Neural cell (in vitro differentiated cells): Measurements from ENCODE around the gene ADD3. TPM values are rescaled to one million over a fixed set of nuclear protein-coding genes. Genes with fewer than 3 reads are reported as not detected.

Experiments used
- H2AFZ ChIP-seq: fragments of 200-600, 300-800 bp; sonication (generic), shearing (Covaris generic); 2 replicates; pipeline ENCODE4 v1.6.0; 2014; ENCODE audit warnings: low read depth, mild to moderate bottlenecking, antibody characterized with exemption, low read length, moderate library complexity
- H3F3A ChIP-seq: fragments of 200-600 bp; shearing (Covaris generic); 2 replicates; pipeline ENCODE4 v1.6.1; 2016; ENCODE audit warnings: mild to moderate bottlenecking, moderate library complexity, mixed read lengths, antibody characterized with exemption, low read length; ENCODE audit not compliant: insufficient read depth, poor library complexity, severe bottlenecking
- H3K27ac ChIP-seq: fragments of 200-600, 300-800 bp; sonication (generic), shearing (Covaris generic); 2 replicates; pipeline ENCODE4 v1.5.1; 2014; ENCODE audit warnings: mild to moderate bottlenecking, low read length, moderate library complexity
- H3K27me3 ChIP-seq: fragments of 300-800, 200-600 bp; sonication (generic), shearing (Covaris generic); 2 replicates; pipeline ENCODE4 v1.6.0; 2014; ENCODE audit warnings: mild to moderate bottlenecking, low read depth, low read length, moderate library complexity; ENCODE audit not compliant: insufficient read depth
- H3K36me3 ChIP-seq: fragments of 300-800, 200-600 bp; sonication (generic), shearing (Covaris generic); 2 replicates; pipeline ENCODE4 v1.5.1; 2014; ENCODE audit warnings: mild to moderate bottlenecking, antibody characterized with exemption, low read length, moderate library complexity; ENCODE audit not compliant: insufficient read depth
- H3K4me2 ChIP-seq: fragments of 300-800, 200-600 bp; sonication (generic), shearing (Covaris generic); 2 replicates; pipeline ENCODE4 v1.6.0; 2014; ENCODE audit warnings: mild to moderate bottlenecking, low read length
- H3K4me3 ChIP-seq: fragments of 300-800, 200-600 bp; sonication (generic), shearing (Covaris generic); 2 replicates; pipeline ENCODE4 v1.5.1; 2014; ENCODE audit warnings: mild to moderate bottlenecking, low read length, moderate library complexity
- H3K79me2 ChIP-seq: fragments of 200-600 bp; shearing (Covaris generic); replicated peaks from 2 replicates; pipeline ENCODE4 v1.6.0; 2014; ENCODE audit warnings: mild to moderate bottlenecking, low read length, moderate library complexity; ENCODE audit not compliant: insufficient read depth
- H3K9ac ChIP-seq: fragments of 300-800, 200-600 bp; sonication (generic), shearing (Covaris generic); 2 replicates; pipeline ENCODE4 v1.6.1; 2016; ENCODE audit warnings: mild to moderate bottlenecking, low read length, mixed read lengths
- H3K9me2 ChIP-seq: fragments of 200-600 bp; shearing (Covaris generic); 2 replicates; pipeline ENCODE4 v1.6.1; 2016; ENCODE audit warnings: mild to moderate bottlenecking, low read length, mixed read lengths; ENCODE audit not compliant: insufficient read depth
- H3K9me3 ChIP-seq: fragments of 200-600, 300-800 bp; sonication (generic), shearing (Covaris generic); 2 replicates; pipeline ENCODE4 v1.6.1; 2016; ENCODE audit warnings: mild to moderate bottlenecking, mixed run types, low read length, moderate library complexity, mixed read lengths
- H4K20me1 ChIP-seq: fragments of 200-600 bp; shearing (Covaris generic); 2 replicates; pipeline ENCODE4 v1.6.1; 2016; ENCODE audit warnings: mild to moderate bottlenecking, mixed run types; ENCODE audit not compliant: insufficient read depth
- EP300 ChIP-seq: fragments of 450-650 bp; conservative IDR thresholded peaks from 2 replicates; pipeline ENCODE4 v1.6.1; 2014; ENCODE audit warnings: antibody characterized with exemption, mild to moderate bottlenecking, moderate library complexity; ENCODE audit not compliant: poor library complexity, severe bottlenecking
- EZH2 ChIP-seq: fragments of 200-600, 300-800 bp; shearing (Covaris generic), sonication (generic); IDR thresholded peaks from 2 replicates; pipeline ENCODE4 v1.6.1; 2014; ENCODE audit warnings: antibody characterized with exemption, low read length, borderline replicate concordance, mild to moderate bottlenecking; ENCODE audit not compliant: insufficient read depth, poor library complexity, severe bottlenecking
- MXI1 ChIP-seq: fragments of 450-650 bp; conservative IDR thresholded peaks from 2 replicates; pipeline ENCODE4 v1.6.1; 2014; ENCODE audit warnings: antibody characterized with exemption, mild to moderate bottlenecking; ENCODE audit not compliant: poor library complexity, severe bottlenecking
- POLR2AphosphoS5 ChIP-seq: IDR thresholded peaks from 2 replicates; pipeline ENCODE4 v1.6.1; 2012
- RAD21 ChIP-seq: fragments of 450-650 bp; conservative IDR thresholded peaks from 2 replicates; pipeline ENCODE4 v1.6.1; 2014; ENCODE audit warnings: antibody characterized with exemption, mild to moderate bottlenecking, moderate library complexity
- SMC3 ChIP-seq: fragments of 450-650 bp; conservative IDR thresholded peaks from 2 replicates; pipeline ENCODE4 v1.6.1; 2014; ENCODE audit warnings: antibody characterized with exemption, mild to moderate bottlenecking, moderate library complexity; ENCODE audit not compliant: poor library complexity
- TAF1 ChIP-seq: IDR thresholded peaks from 2 replicates; pipeline ENCODE4 v1.6.1; 2012; ENCODE audit warnings: low read depth
- polyA plus RNA-seq: library from polyadenylated mRNA; depleted of rRNA; stranded (reverse); fragments of >200 nt; gene quantifications from 2 replicates; pipeline ENCODE4 v1.2.3, GENCODE V29; 2014
- TF ChIP-seq, protein P1 (sequence below): fragments of 450-650 bp; IDR thresholded peaks from 2 replicates; pipeline ENCODE4 v1.5.1; 2014; ENCODE audit warnings: antibody characterized with exemption, mild to moderate bottlenecking, moderate library complexity; ENCODE audit not compliant: poor library complexity, severe bottlenecking
- TF ChIP-seq, protein P2 (sequence below): IDR thresholded peaks from 2 replicates; pipeline ENCODE4 v1.6.1; 2012; ENCODE audit warnings: borderline replicate concordance

ADD3 gene
- polyA plus RNA-seq, 1 donor from 2014 or later = 40.6 TPM

DNA sequence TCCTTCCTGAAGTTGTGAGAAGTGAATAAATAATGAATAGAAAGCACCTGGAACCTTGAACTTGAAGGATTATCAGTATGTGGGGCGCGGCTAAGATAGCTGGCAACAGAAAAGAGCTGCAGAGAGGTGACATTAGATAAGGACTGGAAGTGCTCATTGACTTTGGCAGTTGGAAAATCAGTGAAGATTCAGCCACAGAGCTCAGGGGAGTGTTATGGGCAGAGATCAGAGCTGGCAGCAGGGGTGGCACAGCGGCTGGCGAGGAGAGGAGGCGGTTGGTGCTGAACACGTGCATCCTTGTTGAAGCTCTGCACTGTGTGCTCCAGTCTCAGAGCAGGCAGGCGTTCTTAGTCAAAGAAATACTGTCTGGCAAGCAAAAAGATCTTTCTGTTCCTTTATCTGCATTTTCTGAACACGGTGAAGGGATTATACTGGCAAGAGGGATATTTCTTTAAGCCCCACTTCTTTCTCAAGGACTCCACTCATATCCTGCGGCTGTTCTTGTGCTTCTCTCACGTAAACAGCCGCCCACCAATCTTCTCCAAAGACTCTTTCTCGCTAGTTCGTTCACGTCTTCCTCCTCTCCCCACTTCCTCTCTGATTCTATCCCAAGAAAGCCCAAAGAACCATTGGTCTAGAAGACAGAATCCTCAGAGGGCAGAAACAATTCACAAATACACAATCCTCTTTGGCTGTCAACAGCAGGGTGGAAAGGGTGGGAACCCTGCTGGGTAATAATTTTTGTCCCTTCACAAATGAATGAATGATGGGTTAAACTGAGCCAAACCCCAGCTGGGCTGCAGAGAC lies 38.6 kb upstream of the ADD3 start:
- Histone ChIP-seq H2AFZ (no peak overlapping the region), H3K36me3 (no peaks in the 10 kb centered on the region)

DNA sequence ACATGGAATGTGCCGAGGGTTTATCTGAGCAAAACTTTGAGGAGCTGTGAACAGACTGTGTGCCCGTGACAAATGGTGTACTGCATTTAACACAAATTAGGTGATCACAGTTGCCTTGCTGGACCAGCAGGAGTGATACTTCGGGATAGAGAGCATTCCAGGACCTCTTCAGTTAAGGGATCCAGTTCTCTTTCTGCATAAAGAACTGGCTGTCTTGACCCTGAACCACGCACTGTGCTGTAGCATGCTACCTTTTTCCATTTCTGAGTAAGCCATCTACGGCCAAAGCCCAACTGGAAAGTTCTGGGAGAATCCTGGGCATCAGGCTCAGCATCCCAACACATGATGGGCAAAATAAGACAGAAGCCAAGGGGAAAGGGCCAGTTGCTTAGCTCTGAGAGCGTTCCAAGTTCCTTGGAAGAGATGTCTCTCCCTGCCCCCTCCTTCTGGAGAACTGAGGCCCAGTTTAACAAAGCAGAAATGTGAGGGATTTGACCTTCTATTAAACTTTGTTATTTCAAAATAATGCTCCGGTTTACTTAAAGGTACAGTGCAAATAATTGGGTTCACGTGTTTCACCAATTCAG lies 37.9 kb upstream of the ADD3 start:
- Histone ChIP-seq H3K27ac (no peak overlapping the region), H3K36me3 (no peaks in the 10 kb centered on the region), H3K9me2 (no peaks in the 10 kb centered on the region), H3K4me3 (no peak overlapping the region), H3K79me2 (no peaks in the 10 kb centered on the region), H3K4me2 (no peak overlapping the region), H4K20me1 (no peaks in the 10 kb centered on the region), H2AFZ (no peak overlapping the region), H3K27me3 (no peaks in the 10 kb centered on the region), H3K9ac (no peak overlapping the region), H3K9me3 (no peaks in the 10 kb centered on the region), H3F3A (no peaks in the 10 kb centered on the region)
- no peak for TF ChIP-seq RAD21
- no peak for TF ChIP-seq EP300
- no peak for TF ChIP-seq TAF1
- TF ChIP-seq, protein P1, sequence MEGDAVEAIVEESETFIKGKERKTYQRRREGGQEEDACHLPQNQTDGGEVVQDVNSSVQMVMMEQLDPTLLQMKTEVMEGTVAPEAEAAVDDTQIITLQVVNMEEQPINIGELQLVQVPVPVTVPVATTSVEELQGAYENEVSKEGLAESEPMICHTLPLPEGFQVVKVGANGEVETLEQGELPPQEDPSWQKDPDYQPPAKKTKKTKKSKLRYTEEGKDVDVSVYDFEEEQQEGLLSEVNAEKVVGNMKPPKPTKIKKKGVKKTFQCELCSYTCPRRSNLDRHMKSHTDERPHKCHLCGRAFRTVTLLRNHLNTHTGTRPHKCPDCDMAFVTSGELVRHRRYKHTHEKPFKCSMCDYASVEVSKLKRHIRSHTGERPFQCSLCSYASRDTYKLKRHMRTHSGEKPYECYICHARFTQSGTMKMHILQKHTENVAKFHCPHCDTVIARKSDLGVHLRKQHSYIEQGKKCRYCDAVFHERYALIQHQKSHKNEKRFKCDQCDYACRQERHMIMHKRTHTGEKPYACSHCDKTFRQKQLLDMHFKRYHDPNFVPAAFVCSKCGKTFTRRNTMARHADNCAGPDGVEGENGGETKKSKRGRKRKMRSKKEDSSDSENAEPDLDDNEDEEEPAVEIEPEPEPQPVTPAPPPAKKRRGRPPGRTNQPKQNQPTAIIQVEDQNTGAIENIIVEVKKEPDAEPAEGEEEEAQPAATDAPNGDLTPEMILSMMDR = no peak
- TF ChIP-seq SMC3 = no peak
- TF ChIP-seq EZH2 = no peak
- TF ChIP-seq MXI1 = no peak
- TF ChIP-seq, protein P2, sequence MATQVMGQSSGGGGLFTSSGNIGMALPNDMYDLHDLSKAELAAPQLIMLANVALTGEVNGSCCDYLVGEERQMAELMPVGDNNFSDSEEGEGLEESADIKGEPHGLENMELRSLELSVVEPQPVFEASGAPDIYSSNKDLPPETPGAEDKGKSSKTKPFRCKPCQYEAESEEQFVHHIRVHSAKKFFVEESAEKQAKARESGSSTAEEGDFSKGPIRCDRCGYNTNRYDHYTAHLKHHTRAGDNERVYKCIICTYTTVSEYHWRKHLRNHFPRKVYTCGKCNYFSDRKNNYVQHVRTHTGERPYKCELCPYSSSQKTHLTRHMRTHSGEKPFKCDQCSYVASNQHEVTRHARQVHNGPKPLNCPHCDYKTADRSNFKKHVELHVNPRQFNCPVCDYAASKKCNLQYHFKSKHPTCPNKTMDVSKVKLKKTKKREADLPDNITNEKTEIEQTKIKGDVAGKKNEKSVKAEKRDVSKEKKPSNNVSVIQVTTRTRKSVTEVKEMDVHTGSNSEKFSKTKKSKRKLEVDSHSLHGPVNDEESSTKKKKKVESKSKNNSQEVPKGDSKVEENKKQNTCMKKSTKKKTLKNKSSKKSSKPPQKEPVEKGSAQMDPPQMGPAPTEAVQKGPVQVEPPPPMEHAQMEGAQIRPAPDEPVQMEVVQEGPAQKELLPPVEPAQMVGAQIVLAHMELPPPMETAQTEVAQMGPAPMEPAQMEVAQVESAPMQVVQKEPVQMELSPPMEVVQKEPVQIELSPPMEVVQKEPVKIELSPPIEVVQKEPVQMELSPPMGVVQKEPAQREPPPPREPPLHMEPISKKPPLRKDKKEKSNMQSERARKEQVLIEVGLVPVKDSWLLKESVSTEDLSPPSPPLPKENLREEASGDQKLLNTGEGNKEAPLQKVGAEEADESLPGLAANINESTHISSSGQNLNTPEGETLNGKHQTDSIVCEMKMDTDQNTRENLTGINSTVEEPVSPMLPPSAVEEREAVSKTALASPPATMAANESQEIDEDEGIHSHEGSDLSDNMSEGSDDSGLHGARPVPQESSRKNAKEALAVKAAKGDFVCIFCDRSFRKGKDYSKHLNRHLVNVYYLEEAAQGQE = no peak

More for the DNA sequence above, 38.6 kb upstream of the ADD3 start:
- H3K4me3 ChIP-seq = no peak overlapping the region
- H3K79me2 ChIP-seq = no peaks in the 10 kb centered on the region
- H3K9ac ChIP-seq = no peak overlapping the region
- H3K9me2 ChIP-seq = no peaks in the 10 kb centered on the region
- H3F3A ChIP-seq = no peaks in the 10 kb centered on the region
- no peak overlapping the region for H3K4me2 ChIP-seq
- no peak overlapping the region for H3K27ac ChIP-seq
- no peaks in the 10 kb centered on the region for H3K9me3 ChIP-seq
- no peaks in the 10 kb centered on the region for H3K27me3 ChIP-seq
- no peaks in the 10 kb centered on the region for H4K20me1 ChIP-seq
- no peak for TF ChIP-seq EZH2
- TF ChIP-seq MXI1 = no peak
- TF ChIP-seq POLR2AphosphoS5 = no peak
- TF ChIP-seq SMC3 = no peak
- TF ChIP-seq EP300 = no peak
- TF ChIP-seq, protein P2 = no peak
- TF ChIP-seq RAD21 = no peak
- no peak for TF ChIP-seq TAF1
- TF ChIP-seq, protein P1 = no peak
